ENCODE data around the gene DHX40.

- TF ChIP-seq, protein P1, sequence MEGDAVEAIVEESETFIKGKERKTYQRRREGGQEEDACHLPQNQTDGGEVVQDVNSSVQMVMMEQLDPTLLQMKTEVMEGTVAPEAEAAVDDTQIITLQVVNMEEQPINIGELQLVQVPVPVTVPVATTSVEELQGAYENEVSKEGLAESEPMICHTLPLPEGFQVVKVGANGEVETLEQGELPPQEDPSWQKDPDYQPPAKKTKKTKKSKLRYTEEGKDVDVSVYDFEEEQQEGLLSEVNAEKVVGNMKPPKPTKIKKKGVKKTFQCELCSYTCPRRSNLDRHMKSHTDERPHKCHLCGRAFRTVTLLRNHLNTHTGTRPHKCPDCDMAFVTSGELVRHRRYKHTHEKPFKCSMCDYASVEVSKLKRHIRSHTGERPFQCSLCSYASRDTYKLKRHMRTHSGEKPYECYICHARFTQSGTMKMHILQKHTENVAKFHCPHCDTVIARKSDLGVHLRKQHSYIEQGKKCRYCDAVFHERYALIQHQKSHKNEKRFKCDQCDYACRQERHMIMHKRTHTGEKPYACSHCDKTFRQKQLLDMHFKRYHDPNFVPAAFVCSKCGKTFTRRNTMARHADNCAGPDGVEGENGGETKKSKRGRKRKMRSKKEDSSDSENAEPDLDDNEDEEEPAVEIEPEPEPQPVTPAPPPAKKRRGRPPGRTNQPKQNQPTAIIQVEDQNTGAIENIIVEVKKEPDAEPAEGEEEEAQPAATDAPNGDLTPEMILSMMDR (IDR thresholded peaks at IDR 0.05) = no peak
- TF ChIP-seq POLR2AphosphoS5 (IDR thresholded peaks at IDR 0.05; ENCODE audit: low read depth, low read length) = no peak
- TF ChIP-seq SIN3A (IDR thresholded peaks at IDR 0.05; ENCODE audit: borderline replicate concordance, insufficient read depth, low read depth, low read length) = no peak
- no peak for TF ChIP-seq TCF7L2 (IDR thresholded peaks at IDR 0.05; ENCODE audit: low read depth, low read length)
Observed at GRCh38 chr17:59527325-59527917, 38.0 kb upstream of the DHX40 start.
